ENCODE data around the gene ARSB.
"Not testable (repeated sequence)": the region's sequence is repeated elsewhere in the genome, so short reads cannot be mapped to it uniquely, and the experiment has no call there.

ARSB gene

DNA sequence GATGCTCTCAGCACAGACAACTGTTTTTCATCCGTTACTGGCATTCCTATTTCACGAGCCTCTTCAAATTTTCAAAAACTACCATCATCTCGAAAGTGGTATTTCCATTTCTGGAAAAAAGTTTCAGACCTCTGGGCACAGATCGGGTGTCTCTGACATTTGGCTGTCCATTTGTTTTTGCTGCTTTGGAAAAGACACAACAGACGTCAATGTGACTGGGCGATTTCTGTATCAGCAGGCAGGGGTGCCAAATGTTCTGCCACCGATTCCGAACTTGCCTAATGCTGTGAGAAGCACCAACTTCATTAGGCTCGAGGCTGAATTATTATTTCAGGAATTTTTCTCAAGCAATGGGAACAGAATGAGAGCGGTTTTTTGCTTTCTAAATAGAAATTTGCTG, 105.6 kb downstream of the ARSB start:
- Histone ChIP-seq H3K79me2 (ENCODE audit: insufficient read depth, low read length) (no peaks in the 10 kb centered on the region), H2AFZ (ENCODE audit: low read length) (no peak overlapping the region), H4K20me1 (ENCODE audit: insufficient read depth, low read length, poor library complexity, severe bottlenecking) (no peaks in the 10 kb centered on the region), H3K4me1 (ENCODE audit: insufficient read depth, low read length, poor library complexity, severe bottlenecking) (no peaks in the 10 kb centered on the region), H3K9me2 (replicated peaks; ENCODE audit: low read depth, low read length) (no peaks in the 10 kb centered on the region), H3K9me3 (ENCODE audit: insufficient read depth, low read depth, low read length) (no peaks in the 10 kb centered on the region), H3K36me3 (ENCODE audit: insufficient read depth, low read length) (no peaks in the 10 kb centered on the region; the same call in 1 of the 2 replicates), H3K9ac (ENCODE audit: low read depth, low read length, poor library complexity, severe bottlenecking) (no peak overlapping the region), H3K27me3 (ENCODE audit: insufficient read depth, low read length, poor library complexity, severe bottlenecking) (no peaks in the 10 kb centered on the region), H3K4me2 (ENCODE audit: low read depth, low read length, poor library complexity, severe bottlenecking) (no peak overlapping the region), H3F3A (ENCODE audit: low read depth) (no peaks in the 10 kb centered on the region), H3K4me3 (ENCODE audit: low read length, poor library complexity, severe bottlenecking) (no peak overlapping the region)
- TF ChIP-seq, protein P1, sequence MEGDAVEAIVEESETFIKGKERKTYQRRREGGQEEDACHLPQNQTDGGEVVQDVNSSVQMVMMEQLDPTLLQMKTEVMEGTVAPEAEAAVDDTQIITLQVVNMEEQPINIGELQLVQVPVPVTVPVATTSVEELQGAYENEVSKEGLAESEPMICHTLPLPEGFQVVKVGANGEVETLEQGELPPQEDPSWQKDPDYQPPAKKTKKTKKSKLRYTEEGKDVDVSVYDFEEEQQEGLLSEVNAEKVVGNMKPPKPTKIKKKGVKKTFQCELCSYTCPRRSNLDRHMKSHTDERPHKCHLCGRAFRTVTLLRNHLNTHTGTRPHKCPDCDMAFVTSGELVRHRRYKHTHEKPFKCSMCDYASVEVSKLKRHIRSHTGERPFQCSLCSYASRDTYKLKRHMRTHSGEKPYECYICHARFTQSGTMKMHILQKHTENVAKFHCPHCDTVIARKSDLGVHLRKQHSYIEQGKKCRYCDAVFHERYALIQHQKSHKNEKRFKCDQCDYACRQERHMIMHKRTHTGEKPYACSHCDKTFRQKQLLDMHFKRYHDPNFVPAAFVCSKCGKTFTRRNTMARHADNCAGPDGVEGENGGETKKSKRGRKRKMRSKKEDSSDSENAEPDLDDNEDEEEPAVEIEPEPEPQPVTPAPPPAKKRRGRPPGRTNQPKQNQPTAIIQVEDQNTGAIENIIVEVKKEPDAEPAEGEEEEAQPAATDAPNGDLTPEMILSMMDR (conservative IDR thresholded peaks at IDR 0.05; ENCODE audit: low read length): no peak
- no peak for TF ChIP-seq EZH2phosphoT487 (IDR thresholded peaks at IDR 0.05; ENCODE audit: borderline replicate concordance)

DNA sequence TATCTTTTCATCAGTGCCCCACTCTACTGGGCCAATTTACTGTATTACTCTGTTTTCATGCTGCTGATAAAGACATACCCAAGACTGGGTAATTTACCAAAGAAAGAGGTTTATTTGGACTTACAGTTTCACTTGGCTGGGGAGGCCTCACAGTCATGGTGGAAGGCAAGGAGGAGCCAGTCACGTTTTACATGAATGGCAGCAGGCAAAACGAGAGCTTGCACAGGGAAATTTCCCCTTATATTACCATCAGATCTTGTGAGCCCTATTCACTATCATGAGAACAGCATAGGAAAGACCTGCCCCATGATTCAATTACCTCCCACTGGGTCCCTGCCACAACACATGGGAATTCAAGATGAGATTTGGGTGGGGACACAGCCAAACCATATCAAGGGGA, 119.0 kb downstream of the ARSB start:
- not testable (repeated sequence) for H3K79me2 ChIP-seq (ENCODE audit: insufficient read depth, low read length); H3K9me2 ChIP-seq (replicated peaks; ENCODE audit: low read depth, low read length); H3F3A ChIP-seq (ENCODE audit: low read depth); H2AFZ ChIP-seq (ENCODE audit: low read length); H3K4me1 ChIP-seq (ENCODE audit: insufficient read depth, low read length, poor library complexity, severe bottlenecking); H4K20me1 ChIP-seq (ENCODE audit: insufficient read depth, low read length, poor library complexity, severe bottlenecking); H3K4me2 ChIP-seq (ENCODE audit: low read depth, low read length, poor library complexity, severe bottlenecking); H3K9ac ChIP-seq (ENCODE audit: low read depth, low read length, poor library complexity, severe bottlenecking); H3K9me3 ChIP-seq (ENCODE audit: insufficient read depth, low read depth, low read length); H3K4me3 ChIP-seq (ENCODE audit: low read length, poor library complexity, severe bottlenecking); H3K36me3 ChIP-seq (ENCODE audit: insufficient read depth, low read length); H3K27me3 ChIP-seq (ENCODE audit: insufficient read depth, low read length, poor library complexity, severe bottlenecking)

DNA sequence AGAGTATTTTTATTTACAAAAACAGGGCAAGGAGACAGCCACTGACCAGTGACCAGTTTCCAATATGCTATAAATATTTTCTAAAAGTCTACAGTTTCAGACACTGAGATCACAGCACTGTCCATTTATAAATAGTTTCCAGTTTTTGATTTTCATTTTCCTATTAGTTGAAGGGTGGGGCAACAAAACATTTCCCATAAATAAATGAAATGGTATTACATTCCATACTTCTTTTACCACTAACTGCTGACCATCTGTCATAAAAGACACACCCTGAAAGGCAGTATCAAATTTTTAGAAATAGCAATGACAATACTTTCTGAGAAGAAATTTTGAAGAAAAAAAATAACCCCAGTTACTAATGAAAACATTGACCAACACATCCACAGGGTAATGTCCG, 126.7 kb downstream of the ARSB start:
- Histone ChIP-seq H4K20me1 (ENCODE audit: insufficient read depth, low read length, poor library complexity, severe bottlenecking) (no peaks in the 10 kb centered on the region), H3K4me1 (ENCODE audit: insufficient read depth, low read length, poor library complexity, severe bottlenecking) (no peaks in the 10 kb centered on the region), H3F3A (ENCODE audit: low read depth) (no peaks in the 10 kb centered on the region), H3K27me3 (ENCODE audit: insufficient read depth, low read length, poor library complexity, severe bottlenecking) (no peaks in the 10 kb centered on the region), H3K36me3 (ENCODE audit: insufficient read depth, low read length) (peaks cover 6% of the 10 kb centered on the region; the same call in 1 of the 2 replicates), H3K4me2 (ENCODE audit: low read depth, low read length, poor library complexity, severe bottlenecking) (no peak overlapping the region), H3K79me2 (ENCODE audit: insufficient read depth, low read length) (no peaks in the 10 kb centered on the region), H3K9ac (ENCODE audit: low read depth, low read length, poor library complexity, severe bottlenecking) (no peak overlapping the region), H2AFZ (ENCODE audit: low read length) (no peak overlapping the region), H3K9me3 (ENCODE audit: insufficient read depth, low read depth, low read length) (peaks cover 16% of the 10 kb centered on the region; the same call in 1 of the 2 replicates), H3K9me2 (replicated peaks; ENCODE audit: low read depth, low read length) (no peaks in the 10 kb centered on the region), H3K4me3 (ENCODE audit: low read length, poor library complexity, severe bottlenecking) (no peak overlapping the region)
- TF ChIP-seq, protein P1 (conservative IDR thresholded peaks at IDR 0.05; ENCODE audit: low read length): no peak
- no peak for TF ChIP-seq EZH2phosphoT487 (IDR thresholded peaks at IDR 0.05; ENCODE audit: borderline replicate concordance)

DNA sequence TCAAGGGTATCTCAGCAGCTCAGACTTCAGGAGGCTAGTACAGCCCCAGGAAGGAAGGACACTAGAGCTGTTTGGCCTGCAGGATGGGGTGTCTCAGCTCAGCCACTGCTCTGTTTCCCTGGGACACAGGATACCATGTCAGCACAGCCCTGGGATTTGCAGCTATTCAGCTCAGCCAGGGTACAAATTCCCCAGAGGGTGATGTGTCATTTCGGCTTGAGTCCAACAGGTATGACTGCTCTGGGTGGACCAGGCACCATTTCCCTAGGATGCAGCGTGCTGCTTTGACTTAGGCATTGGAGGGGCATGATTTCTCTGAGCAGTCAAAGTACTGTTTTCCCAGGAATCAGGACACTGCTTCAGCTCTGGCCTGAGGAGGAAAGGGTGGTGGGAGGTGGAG, 130.1 kb downstream of the ARSB start:
- Histone ChIP-seq H3K4me3 (ENCODE audit: low read length, poor library complexity, severe bottlenecking) (no peak overlapping the region), H4K20me1 (ENCODE audit: insufficient read depth, low read length, poor library complexity, severe bottlenecking) (no peaks in the 10 kb centered on the region), H3K9me3 (ENCODE audit: insufficient read depth, low read depth, low read length) (peaks cover 16% of the 10 kb centered on the region; the same call in 1 of the 2 replicates), H3K9ac (ENCODE audit: low read depth, low read length, poor library complexity, severe bottlenecking) (no peak overlapping the region), H3K27me3 (ENCODE audit: insufficient read depth, low read length, poor library complexity, severe bottlenecking) (no peaks in the 10 kb centered on the region), H3F3A (ENCODE audit: low read depth) (no peaks in the 10 kb centered on the region), H3K79me2 (ENCODE audit: insufficient read depth, low read length) (no peaks in the 10 kb centered on the region), H3K36me3 (ENCODE audit: insufficient read depth, low read length) (peaks cover 6% of the 10 kb centered on the region; the same call in 1 of the 2 replicates), H3K4me1 (ENCODE audit: insufficient read depth, low read length, poor library complexity, severe bottlenecking) (no peaks in the 10 kb centered on the region), H3K4me2 (ENCODE audit: low read depth, low read length, poor library complexity, severe bottlenecking) (no peak overlapping the region), H2AFZ (ENCODE audit: low read length) (no peak overlapping the region), H3K9me2 (replicated peaks; ENCODE audit: low read depth, low read length) (no peaks in the 10 kb centered on the region)
- TF ChIP-seq EZH2phosphoT487 (IDR thresholded peaks at IDR 0.05; ENCODE audit: borderline replicate concordance): no peak
- TF ChIP-seq, protein P1 (conservative IDR thresholded peaks at IDR 0.05; ENCODE audit: low read length): no peak

DNA sequence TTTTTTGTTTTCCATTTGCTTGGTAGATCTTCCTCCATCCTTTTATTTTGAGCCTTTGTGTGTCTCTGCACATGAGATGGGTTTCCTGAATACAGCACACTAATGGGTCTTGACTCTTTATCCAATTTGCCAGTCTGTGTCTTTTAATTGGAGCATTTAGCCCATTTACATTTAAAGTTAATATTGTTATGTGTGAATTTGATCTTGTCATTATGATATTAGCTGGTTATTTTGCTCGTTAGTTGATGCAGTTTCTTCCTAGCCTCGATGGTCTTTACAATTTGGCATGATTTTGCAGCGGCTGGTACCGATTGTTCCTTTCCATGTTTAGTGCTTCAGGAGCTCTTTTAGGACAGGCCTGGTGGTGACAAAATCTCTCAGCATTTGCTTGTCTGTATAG, 133.2 kb downstream of the ARSB start:
- H3K79me2 ChIP-seq (ENCODE audit: insufficient read depth, low read length); H2AFZ ChIP-seq (ENCODE audit: low read length); H3K27me3 ChIP-seq (ENCODE audit: insufficient read depth, low read length, poor library complexity, severe bottlenecking); H3K9me2 ChIP-seq (replicated peaks; ENCODE audit: low read depth, low read length); H3K4me1 ChIP-seq (ENCODE audit: insufficient read depth, low read length, poor library complexity, severe bottlenecking); H3K9ac ChIP-seq (ENCODE audit: low read depth, low read length, poor library complexity, severe bottlenecking); H4K20me1 ChIP-seq (ENCODE audit: insufficient read depth, low read length, poor library complexity, severe bottlenecking); H3K4me3 ChIP-seq (ENCODE audit: low read length, poor library complexity, severe bottlenecking); H3F3A ChIP-seq (ENCODE audit: low read depth); H3K4me2 ChIP-seq (ENCODE audit: low read depth, low read length, poor library complexity, severe bottlenecking); H3K36me3 ChIP-seq (ENCODE audit: insufficient read depth, low read length): not testable (repeated sequence)
- H3K9me3 ChIP-seq (ENCODE audit: insufficient read depth, low read depth, low read length): peaks cover 16% of the 10 kb centered on the region; the same call in 1 of the 2 replicates
